GM18526 (cell line): ENCODE measurements around the gene EBF3.

Experiments used
- POLR2A ChIP-seq: IDR thresholded peaks from 3 replicates; pipeline ENCODE4 v1.6.1; 2011; ENCODE audit not compliant: insufficient read length; ENCODE audit errors: extremely low read depth

EBF3 gene

DNA sequence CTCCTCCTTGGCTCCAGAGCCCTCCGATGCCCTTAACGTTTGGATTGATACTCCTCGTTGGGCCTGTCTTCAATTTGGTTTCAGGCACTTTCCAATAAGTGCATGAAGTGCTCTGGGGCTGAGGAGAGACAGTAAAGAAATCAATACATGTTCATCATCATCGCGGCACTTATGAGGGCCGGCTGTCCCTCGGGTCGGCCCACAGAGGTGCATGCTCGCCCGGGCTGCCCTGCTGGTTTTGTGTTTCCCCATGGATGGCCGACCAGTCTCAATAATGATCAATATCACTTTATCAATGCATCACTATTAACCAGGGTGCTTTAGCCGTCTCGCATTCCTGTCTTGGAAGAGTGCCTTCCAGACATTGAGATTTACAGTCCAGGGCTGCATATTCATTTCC lies 154.2 kb downstream of the EBF3 start:
- TF ChIP-seq POLR2A, result no peak

DNA sequence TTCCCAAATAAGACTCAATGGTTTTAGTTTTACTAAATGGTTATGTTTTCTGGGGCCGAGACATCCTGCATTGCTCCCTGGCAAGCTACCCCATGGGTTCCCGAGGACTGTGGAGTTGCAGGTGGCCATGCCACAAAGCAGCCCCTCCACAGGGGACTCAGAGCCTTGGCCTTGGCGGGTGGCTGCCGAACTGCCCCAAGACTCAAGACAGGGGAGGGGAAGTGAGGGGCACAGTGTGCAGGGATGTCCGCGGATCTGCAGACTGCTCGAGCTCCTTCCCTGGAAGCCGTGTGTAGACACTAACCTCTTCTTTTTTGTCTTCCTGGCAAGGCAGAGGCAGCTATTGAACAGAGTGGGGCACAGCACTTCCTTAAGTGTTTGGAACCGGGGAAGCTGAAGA lies 154.6 kb downstream of the EBF3 start:
- no peak for TF ChIP-seq POLR2A

DNA sequence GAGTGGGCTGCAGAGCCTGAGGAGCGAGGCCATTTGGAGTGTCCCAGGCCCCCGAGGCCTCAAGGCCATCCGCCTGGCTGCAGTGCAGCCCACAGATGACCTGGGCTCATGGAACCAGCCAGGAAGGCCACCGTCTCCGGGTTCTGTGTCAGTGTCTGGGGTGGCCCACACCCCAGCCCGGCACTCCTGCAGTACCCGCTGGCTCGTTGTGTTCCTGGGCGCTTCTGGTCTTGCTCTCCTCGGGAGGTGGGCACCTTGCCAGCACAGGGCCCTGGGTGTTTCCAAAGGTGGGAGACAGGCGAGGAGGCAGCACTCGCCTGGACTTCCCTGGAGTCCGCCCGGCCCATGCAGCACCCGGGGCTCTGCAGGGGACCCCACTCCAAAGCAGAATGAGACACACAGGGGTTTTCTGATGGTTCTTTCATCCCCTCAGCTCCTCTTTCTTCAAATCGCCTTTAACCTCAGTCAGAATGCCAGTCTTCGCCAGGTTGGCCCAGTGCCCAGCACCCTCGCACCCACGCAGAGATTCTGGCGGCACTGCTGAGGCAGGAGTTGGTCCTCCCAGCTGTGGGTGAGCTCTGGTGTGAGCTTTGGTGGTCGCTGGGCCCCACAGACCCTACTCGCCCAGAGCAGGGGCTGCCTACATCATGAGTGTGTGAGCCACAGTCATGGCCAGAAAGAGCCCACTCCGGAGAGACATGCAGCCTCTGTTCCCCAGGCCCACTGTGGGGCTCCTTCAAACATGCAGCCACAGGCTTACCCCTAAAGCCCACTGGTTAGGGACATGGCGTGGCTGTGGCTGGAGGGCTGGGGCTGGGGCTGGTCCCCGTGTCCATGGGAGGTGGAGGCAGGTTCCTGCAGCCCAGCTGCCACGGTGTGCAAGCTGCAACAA lies 155.7 kb downstream of the EBF3 start:
- TF ChIP-seq POLR2A, result no peak

DNA sequence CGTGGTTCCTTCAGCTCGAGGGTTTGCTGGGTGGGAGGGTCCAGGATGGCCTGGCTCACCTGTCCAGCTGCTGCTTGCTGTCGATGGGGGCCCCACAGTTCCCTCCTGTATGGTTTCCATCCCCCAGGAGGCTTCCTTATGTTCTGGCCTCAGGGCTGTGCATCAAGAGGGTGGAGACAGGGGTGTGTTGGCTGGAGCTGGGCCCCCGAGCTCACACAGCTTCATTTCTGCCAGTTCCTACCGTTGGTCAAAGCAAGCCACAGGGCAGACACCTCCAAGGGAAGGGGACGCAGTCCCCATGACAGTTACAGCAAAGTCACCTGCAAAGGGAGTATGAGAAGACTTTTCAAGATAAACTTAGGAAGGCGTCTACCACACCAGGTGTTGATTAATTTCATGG lies 156.9 kb downstream of the EBF3 start:
- no peak for TF ChIP-seq POLR2A

DNA sequence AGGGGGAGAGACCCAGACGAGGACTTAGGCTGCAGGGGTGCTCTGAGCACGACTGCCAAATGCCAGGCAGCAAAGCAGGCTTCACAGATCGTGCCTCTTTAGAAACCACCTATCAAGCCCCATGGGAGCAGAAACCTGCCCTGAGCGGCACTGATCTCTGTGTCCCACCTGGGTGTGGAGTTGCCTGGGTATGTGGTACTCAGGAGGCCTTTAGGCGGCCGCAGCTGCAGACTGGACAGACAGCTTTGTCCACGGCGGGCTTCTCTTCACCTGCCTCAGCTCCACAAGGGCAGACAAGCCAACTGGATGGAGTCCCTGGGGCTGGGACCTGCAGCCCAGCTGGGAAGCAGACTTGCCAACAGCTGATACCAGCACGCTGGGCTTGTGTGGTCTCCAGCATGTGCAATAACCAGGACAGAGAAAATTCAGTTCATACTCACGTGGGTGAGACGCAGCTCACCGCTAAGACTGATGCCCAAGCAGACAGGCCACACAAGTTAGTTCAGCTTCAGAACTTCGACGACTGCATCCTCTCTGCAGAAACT lies 163.2 kb downstream of the EBF3 start:
- no peak for TF ChIP-seq POLR2A

DNA sequence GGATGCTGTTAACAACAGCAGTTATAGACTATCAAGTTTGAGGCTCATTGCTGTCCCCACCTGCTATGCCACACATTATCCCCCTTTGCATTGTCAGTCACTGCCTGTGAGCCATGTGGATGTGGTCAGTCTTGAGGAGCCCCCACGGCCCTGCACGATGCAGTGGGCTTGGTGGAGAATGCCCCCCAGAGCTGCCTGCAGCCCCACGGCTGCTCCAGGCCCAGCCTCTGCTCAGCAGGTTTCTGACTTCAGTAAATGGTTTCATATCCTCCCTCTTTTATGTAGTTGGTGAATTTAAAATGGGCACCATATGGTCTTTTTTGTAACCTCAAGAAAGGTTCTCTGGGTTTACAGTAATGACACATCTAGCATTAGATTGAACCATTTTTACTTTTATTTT lies 164.1 kb downstream of the EBF3 start:
- no peak for TF ChIP-seq POLR2A

DNA sequence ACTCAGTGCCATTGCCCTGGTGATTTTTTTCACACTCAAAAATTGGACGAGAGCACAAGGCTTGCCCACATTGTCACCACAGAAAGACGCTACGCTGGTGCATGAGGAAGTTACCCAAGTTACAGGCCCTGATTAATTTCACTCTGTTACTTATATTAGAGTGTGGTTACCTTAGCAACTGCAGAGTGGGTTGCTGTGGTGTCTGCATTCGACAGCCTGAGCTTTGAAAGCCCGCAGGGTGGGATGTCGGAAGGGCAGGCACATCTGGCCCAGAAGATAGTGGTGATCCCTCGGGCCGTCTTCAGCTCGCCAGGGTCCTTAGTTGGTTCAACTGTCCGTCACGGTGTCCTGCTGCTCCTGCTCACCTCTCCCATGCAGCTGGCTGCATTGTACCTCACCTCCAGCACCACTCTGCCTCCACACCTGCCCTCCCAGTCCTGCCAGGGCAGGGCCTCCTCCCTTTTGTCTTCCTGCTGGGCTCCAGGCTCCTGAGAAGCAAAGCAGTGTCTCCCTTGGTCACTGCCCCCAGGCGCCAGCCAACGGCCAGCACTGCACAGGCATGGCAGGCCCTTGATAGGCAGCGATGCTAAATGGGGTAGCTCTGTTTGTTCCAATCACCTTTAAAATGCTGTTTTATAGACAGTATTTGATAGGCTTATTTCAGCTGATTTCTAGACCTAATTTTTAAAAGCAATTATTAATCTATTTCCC lies 167.2 kb downstream of the EBF3 start:
- TF ChIP-seq POLR2A, result no peak

DNA sequence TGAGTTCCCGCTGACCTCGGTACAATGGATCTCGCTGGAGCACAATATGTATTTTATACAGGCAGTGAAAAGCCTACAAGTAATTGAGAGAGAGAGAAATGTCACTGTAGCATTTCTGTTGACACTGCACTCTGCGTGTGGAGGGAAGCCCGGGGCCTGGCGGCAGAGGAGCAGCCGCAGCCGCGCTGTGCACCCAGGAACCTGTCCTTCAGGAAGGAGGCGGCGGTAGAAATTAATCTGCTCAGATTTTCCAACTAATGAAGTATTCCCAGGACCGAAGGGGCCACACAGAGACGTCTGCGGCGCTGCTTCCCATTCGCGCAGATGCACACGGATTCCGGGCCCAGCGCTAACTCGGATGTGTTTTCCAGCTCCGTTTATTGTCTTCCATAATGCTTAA lies 170.1 kb downstream of the EBF3 start:
- no peak for TF ChIP-seq POLR2A

DNA sequence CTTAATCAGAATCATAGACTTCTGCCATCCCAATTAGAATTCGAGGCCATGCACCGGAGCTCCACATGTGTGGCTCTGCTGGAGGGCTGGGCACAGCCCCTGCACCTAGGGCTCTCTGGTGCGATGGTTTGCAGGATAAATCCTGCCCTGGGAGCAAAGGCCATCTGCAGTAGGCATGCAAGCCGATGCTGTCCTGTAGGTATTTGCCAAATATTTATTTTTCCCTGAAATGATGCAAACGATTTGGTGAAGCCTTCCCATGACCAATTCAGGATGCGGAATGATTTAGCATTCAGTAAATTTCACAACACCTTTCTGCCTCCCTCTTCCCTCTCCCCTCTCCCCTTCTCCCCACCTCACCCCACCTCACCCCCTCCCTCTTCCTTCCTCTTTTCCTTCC lies 170.6 kb downstream of the EBF3 start:
- no peak for TF ChIP-seq POLR2A

DNA sequence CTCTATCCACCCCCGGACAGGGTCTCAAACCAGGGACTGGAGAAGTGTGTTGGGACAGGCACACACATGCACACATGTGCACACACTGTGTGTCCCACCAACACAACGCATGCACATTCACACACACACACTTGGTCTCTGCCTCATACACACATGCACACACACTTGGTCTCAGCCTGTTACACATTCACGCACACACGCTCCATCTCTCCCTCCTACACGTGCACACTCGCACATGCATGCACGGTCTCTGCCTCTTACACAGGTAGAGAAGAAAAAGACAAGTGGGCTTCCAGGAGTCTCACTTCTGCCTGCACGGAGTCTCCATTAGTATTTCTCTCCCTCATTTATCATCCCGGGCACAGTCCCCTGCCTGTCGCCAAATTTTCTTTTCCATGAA lies 171.2 kb downstream of the EBF3 start:
- no peak for TF ChIP-seq POLR2A

DNA sequence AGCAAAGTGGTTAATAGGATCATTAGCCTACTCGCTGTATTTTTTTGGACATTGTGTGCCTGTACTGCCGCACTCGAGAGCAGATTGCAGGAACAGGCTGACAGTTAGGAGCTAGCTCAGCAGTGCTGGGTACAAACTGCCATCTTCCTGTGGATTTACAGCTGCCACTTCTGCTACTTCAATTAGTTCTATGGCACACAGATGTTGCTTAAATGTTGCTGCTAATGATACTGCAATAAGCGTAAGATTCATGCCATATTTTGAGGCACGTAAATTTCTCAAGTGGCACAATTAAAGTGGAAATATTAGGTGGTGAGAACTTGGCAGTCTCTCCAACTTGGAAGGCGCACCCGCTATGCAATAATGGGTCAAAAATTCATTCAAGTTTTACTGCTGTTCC lies 171.9 kb downstream of the EBF3 start:
- TF ChIP-seq POLR2A, result no peak

DNA sequence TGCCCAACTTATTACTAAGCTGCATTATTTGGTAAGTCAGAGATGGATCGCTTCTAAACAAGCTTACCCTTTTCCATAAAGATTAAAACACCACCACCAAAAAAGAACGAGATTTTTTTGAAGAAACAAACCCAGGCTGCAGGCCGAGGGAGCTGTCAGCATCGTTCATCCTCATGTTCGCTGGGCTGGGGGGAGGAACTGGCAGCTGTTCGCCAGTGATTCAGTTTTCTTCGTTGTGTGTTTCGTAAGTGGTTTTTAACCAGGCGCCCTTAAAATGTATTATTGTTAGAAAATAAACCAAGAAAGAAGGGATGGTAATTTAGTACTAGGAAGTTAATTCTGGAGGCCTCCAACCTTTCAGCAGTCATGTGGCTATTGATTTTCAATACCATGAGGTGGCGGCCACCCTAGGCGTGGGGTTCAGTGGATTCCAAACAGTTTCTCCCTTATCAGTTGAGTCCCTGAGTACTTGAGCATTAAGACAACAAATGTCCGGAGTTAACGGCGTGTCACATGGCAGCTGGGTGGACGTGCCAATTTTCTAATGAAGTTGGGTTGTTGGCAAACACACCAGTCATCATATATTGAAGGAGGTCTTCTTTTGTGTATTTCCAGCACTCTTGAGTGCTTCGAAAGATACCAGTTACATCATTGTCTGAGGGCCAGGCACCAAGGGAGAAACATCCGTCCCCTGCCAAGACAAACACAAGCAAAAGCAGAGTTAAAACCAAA lies 173.2 kb downstream of the EBF3 start:
- TF ChIP-seq POLR2A, result no peak

DNA sequence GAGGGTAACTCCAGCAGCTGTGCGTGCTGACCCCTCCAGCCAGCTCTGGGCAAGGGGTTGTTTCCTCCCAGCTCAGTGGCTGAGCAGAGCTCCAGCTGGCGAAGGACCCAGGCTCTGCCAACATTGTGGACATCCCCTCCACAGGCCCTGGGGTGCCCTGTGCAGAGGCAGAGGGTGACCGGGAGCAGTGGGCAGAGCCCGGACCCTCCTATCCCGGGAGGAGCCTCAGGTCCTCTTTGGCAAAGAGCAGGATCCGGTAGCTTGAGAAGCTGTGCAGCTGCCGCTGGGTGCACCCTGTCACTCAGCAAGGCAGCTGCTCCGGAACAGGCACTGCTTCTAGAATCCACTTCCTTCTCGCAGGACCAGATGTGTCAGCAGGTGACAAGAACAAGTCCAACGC lies 175.9 kb downstream of the EBF3 start:
- TF ChIP-seq POLR2A, result no peak

DNA sequence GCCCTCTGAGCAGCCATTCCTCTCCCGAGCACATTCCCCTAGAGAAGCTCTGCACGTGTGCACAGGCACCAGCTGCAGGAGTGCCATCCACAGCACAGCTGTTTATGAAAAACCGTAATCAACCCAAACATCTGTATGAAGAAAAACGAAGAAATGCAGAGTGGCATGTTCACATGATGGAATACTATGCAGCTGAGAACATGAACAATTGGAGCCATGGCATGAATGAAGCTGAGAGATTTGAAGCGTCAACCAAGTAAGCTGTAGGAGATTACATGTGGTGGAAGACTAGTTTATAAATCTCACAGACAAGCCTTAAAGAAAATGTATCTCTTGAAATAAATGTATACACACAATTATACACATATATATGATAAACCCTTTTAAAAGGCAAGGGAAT lies 176.5 kb downstream of the EBF3 start:
- no peak for TF ChIP-seq POLR2A

DNA sequence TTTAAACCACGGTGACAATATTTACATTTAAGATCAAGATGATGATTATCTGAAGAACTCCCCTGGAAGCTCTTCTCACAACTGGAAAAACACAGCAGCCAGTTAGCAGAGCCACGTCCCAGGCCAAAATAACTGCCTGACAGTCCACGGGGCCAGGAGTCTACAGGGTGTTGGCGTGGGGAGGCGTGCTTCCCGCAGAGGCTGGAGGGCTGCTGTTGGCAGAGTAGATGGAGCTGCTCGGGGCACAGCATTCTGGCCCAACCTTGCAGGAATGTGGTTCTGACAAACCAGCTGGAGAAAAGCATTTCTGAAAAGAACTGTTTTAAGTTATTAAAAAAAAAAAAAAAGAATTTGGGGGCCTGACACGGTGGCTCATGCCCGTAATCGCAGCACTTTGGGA lies 177.9 kb downstream of the EBF3 start:
- TF ChIP-seq POLR2A, result no peak
